Measurements from ENCODE around the gene RND2. TPM values are rescaled to one million over a fixed set of nuclear protein-coding genes. Genes with fewer than 3 reads are reported as not detected.
"Not testable (repeated sequence)": the region's sequence is repeated elsewhere in the genome, so short reads cannot be mapped to it uniquely, and the experiment has no call there.

Gene RND2
- polyA plus RNA-seq, 1 experiment, result 1.3 TPM

DNA sequence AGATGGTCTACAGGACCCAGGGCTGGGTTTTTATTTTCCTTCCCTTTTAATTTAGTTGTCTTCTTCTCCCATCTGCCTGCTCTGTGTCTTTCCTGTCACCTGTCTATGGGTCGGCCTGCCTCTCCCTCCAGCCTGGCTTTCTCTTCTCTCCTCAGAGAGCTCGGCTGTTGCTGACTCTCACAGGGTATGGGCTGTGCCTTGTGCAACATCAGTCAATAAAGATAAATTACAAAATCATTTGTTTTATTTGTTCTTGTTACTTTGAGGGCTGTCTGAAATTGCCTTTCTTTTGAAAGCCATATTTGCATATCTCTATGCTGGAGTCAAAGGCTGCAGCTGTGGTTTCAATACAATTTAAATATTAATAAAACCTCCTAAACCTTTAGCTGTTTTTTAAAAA lies 15.6 kb downstream of the RND2 start:
- ChIA-PET CTCF (interaction anchor here (1.4 kb wide), 1 partner anchor 16 kb away, joined by 3 read pairs; no protein-coding TSS in a partner anchor), POLR2A (no interaction called here)
- H3K27me3 ChIP-seq (ENCODE audit: control insufficient read depth, insufficient read depth, low read length), result no peaks in the 10 kb centered on the region
- TF ChIP-seq CTCF (IDR thresholded peaks at IDR 0.05; ENCODE audit: insufficient read depth, low read depth, low read length), result no peak
- no peak for DNase-seq (ENCODE audit: low read depth)
- no peak overlapping the region for H3K4me3 ChIP-seq (ENCODE audit: low read depth, low read length)
- no peaks in the 10 kb centered on the region for H3K36me3 ChIP-seq (ENCODE audit: control insufficient read depth, insufficient read depth, low read length)

DNA sequence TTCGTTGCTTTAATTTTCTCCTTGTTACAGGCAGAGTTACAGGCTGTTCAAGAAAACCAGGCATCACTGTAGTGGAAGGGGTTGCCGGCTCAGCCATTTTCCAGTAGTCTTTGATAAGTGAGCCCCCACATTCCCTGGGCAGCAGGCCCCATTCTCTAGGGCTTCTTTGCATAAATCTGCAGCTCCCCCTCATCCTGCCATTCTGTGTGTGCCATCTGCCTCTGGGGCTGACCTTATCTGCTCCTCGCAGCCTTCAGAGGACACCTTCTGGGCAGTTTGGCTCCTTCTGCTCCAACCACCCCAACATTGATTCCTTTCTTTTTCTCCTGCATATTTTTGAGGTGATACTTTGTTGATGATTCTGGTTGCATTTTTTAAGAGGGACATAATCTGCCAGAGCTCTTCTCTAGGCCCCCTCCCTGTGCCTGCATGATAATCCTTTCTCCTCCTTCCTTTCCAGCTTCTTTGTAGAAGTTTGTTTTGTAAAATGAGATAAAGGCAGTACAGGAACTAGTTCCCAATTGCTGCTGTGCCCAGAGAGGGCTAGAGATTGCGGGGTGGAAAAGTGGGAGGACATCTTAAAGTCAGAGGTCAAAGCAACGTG lies 17.1 kb downstream of the RND2 start:
- no peak for TF ChIP-seq CTCF (IDR thresholded peaks at IDR 0.05; ENCODE audit: insufficient read depth, low read depth, low read length)
- no peaks in the 10 kb centered on the region for H3K36me3 ChIP-seq (ENCODE audit: control insufficient read depth, insufficient read depth, low read length)
- H3K4me3 ChIP-seq (ENCODE audit: low read depth, low read length), result no peak overlapping the region
- DNase-seq (ENCODE audit: low read depth), result no peak
- CTCF ChIA-PET, result interaction anchor here (1.0 to 1.9 kb wide), 5 partner anchors 16 to 83 kb away, joined by 3 to 8 read pairs (median 3); partner anchors contain the start of gene BRCA1
- POLR2A ChIA-PET, result no interaction called here
- no peaks in the 10 kb centered on the region for H3K27me3 ChIP-seq (ENCODE audit: control insufficient read depth, insufficient read depth, low read length)

GRCh38 chr17:43043307-43043706 lies 18.3 kb downstream of the RND2 start:
- POLR2A ChIA-PET, result no interaction called here
- no peak for TF ChIP-seq CTCF (IDR thresholded peaks at IDR 0.05; ENCODE audit: insufficient read depth, low read depth, low read length)
- no peak for DNase-seq (ENCODE audit: low read depth)
- Histone ChIP-seq H3K4me3 (ENCODE audit: low read depth, low read length) (no peak overlapping the region), H3K36me3 (ENCODE audit: control insufficient read depth, insufficient read depth, low read length) (no peaks in the 10 kb centered on the region), H3K27me3 (ENCODE audit: control insufficient read depth, insufficient read depth, low read length) (no peaks in the 10 kb centered on the region)
- CTCF ChIA-PET, result interaction anchor here (1.3 to 1.9 kb wide), 2 partner anchors 19 to 81 kb away, joined by 3 to 8 read pairs; no protein-coding TSS in a partner anchor

DNA sequence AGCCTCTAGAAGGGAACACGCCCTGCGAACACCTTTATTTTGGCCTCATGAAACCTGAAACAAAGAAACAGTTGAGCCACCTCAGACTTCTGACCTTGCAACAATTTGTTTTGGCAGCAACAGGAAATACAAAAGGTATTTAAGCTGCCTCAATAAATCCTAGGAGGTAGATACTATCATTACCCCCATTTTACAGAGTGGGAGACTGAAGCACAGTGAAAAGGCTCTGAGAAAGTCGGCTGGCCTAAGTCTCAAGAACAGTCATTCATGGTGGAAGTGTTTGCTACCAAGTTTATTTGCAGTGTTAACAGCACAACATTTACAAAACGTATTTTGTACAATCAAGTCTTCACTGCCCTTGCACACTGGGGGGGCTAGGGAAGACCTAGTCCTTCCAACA lies 19.0 kb downstream of the RND2 start:
- no peak for TF ChIP-seq CTCF (IDR thresholded peaks at IDR 0.05; ENCODE audit: insufficient read depth, low read depth, low read length)
- Histone ChIP-seq H3K36me3 (ENCODE audit: control insufficient read depth, insufficient read depth, low read length) (no peaks in the 10 kb centered on the region), H3K4me3 (ENCODE audit: low read depth, low read length) (no peak overlapping the region), H3K27me3 (ENCODE audit: control insufficient read depth, insufficient read depth, low read length) (no peaks in the 10 kb centered on the region)
- ChIA-PET CTCF (interaction anchor here (1.3 to 1.9 kb wide), 2 partner anchors 20 to 80 kb away, joined by 3 to 8 read pairs; no protein-coding TSS in a partner anchor), POLR2A (no interaction called here)
- no peak for DNase-seq (ENCODE audit: low read depth)

DNA sequence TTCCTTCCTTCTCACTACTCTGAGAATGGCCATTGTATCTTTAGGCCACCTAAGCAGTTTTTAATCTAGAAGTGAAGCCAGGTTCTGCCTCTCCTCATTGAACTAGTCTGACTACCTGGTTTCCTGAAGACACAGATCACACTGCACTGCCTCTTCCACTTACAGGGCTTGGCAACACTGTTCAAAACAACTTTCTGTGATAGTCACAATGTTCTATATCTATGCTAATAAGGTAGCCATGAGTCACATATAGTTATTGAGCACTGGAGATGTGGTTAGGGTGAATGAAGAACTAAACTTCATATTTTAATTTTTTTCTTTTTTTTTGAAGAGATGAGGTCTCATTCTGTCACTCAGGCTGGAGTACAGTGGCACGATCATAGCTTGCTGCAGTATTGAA lies 26.9 kb downstream of the RND2 start:
- no peak for DNase-seq (ENCODE audit: low read depth)
- no peak for TF ChIP-seq CTCF (IDR thresholded peaks at IDR 0.05; ENCODE audit: insufficient read depth, low read depth, low read length)
- H3K27me3 ChIP-seq (ENCODE audit: control insufficient read depth, insufficient read depth, low read length), result no peaks in the 10 kb centered on the region
- H3K4me3 ChIP-seq (ENCODE audit: low read depth, low read length), result no peak overlapping the region
- CTCF ChIA-PET, result no interaction called here
- POLR2A ChIA-PET, result no interaction called here
- no peaks in the 10 kb centered on the region for H3K36me3 ChIP-seq (ENCODE audit: control insufficient read depth, insufficient read depth, low read length)

- H3K27me3 ChIP-seq (ENCODE audit: control insufficient read depth, insufficient read depth, low read length); POLR2A ChIA-PET; H3K4me3 ChIP-seq (ENCODE audit: low read depth, low read length); CTCF ChIA-PET; H3K36me3 ChIP-seq (ENCODE audit: control insufficient read depth, insufficient read depth, low read length); DNase-seq (ENCODE audit: low read depth): not testable (repeated sequence)
These were observed 28.0 kb downstream of the RND2 start for GRCh38 chr17:43053008-43053407.

All from BJ (cell line).